GM19043 (cell line): ENCODE data around the gene SH3RF1.
A peak's percentile ranks its signal among the peaks of the same experiment; 100 is the strongest.
"Not testable (repeated sequence)": the region's sequence is repeated elsewhere in the genome, so short reads cannot be mapped to it uniquely, and the experiment has no call there.

Source experiments
- ATAC-seq: cut with Tn5 transposase; IDR thresholded peaks from one replicate; pipeline ENCODE4 v1.9.1; 2021; ENCODE audit warnings: low read depth; ENCODE audit not compliant: unreplicated experiment

SH3RF1 gene

DNA sequence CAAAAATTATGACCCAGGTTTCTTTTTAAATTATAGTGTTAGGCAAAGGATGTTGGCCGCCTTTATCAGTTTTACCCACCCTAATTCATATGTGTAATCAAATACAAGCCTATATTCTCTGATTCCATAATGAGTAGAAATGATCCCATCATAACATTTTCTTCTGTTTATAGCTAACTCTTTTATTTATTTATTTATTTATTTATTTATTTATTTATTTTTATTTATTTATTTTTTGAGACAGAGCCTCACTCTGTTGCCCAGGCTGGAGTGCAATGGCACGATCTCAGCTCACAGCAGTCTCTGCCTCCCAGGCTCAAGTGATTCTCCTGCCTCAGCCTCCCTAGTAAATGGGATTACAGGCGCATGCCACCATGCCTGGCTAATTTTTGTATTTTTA is 7.1 kb upstream of the SH3RF1 start:
- not testable (repeated sequence) for ATAC-seq

DNA sequence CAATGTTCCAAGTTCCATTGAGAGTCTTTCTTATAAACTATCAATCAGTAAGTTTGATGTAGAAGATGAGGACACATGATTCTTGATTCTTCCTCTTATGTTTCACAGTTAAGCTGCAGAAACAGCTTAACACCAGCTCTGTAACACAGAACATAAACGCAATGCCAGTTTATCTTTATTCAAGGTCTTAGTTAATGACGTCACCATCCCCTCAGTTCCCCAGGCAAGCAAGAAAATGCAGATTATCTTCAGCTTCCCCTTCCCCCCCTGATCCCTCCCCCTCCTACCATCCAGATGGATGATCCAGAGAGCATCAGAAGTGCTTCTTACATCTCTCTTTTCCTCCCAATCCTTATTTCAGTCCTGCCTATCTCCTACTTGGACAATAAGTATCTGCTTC is 4.4 kb upstream of the SH3RF1 start:
- ATAC-seq: no peak

DNA sequence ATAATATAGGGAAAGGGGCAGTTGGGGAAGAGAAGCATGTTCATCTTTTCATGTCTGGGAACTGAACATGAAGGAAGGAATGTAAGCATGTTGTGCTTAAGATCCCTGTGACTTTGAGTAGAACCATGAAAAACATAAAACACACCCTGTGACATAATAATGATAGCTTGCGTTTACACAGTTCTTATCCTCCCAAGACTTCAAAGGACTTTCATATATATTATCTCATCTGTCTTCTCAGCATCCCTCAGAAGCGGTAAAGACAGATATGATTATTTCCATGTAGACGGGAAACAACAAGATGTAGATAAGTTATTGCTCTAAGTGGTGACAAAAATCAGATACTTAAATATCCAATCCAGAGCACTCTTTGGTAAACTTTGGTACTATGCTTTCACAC is 3.3 kb upstream of the SH3RF1 start:
- ATAC-seq: no peak

DNA sequence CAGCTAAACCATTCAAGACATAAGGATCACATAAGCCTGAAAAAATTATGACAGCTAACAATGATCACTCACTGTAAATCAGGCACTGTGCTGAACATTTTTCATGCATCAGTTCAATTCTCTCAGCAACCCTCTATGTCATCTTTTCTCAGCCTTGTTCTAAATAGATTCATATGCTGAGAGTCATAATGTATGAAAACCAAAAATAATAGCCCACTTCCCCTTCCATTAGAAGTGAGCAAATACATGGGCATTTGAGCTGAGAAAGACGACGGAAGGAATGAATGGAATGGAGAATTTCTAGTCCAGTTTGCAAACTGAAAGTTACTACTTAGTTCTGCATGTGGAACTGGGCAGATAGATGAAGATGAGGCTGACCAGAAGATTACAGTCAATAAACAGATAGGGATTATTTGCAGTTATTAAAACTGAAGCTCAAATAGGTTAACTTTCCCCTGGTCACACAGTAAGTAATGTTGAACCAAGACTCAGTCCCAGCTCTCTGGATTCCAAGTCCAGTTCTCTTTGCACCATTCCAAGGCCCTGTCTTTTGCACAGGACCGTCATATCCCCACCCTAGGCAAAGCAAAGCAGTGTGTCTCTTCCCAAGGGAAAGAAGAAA is 1.6 kb upstream of the SH3RF1 start:
- ATAC-seq: peak; percentile 20

DNA sequence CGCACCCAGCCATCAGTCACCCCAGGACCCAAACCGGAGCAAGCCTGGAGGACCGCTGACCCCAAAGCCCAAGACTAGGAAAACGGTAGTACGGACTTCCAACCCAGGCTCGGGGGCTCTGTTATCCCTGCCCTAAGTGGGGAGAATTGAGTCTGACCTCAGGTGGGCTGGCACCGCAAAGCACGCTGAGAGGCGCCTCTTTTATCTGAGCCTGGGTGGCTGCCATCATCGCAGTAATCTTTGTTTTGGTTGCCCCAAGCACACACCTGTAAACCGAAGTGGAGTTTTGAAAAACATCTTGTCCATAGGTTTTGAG is 894 bp upstream of the SH3RF1 start:
- no peak for ATAC-seq

DNA sequence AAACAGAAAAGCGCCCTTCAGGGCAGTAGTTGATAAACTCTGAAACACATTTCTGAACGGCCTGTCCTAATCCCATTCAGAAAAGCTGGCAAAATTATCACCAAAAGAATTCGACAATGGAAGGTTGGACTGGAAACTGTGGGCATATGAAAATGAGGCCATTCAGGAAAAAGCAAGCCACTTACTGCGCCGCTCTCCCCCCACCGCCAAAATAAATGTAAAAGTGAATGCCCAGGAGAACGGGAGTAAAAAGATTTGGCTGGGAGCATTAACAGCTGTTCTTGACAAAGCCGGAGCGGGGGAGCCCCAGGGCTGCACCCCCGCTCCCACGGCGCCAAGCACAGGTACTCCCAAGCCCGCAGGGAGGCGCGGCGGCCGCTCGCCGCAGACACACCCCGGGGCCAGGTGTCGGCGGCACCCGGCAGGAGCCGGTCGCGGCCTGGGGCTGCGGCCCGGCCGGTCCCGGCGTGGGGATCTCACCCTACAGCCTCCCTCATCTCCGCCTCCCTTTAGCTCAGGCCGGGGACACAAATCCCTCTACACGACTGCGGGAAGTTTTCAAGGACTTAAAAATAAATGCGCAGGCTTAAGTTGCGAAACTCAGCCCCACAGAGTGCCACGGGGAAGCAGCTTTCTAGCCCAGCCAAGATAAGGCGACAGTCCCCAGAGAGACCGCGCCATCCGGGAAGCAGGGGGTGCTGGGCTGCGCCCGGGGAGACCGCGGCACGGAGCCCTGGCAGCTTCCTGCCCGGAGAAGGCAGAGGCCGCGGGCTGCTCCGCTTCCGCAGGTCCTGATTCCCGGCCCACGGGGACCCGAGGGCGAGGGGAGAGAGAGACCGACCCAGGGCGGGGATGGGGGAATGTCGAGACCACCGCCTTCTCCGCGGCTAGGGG is 593 bp downstream of the SH3RF1 start:
- ATAC-seq: peak; percentile 37

DNA sequence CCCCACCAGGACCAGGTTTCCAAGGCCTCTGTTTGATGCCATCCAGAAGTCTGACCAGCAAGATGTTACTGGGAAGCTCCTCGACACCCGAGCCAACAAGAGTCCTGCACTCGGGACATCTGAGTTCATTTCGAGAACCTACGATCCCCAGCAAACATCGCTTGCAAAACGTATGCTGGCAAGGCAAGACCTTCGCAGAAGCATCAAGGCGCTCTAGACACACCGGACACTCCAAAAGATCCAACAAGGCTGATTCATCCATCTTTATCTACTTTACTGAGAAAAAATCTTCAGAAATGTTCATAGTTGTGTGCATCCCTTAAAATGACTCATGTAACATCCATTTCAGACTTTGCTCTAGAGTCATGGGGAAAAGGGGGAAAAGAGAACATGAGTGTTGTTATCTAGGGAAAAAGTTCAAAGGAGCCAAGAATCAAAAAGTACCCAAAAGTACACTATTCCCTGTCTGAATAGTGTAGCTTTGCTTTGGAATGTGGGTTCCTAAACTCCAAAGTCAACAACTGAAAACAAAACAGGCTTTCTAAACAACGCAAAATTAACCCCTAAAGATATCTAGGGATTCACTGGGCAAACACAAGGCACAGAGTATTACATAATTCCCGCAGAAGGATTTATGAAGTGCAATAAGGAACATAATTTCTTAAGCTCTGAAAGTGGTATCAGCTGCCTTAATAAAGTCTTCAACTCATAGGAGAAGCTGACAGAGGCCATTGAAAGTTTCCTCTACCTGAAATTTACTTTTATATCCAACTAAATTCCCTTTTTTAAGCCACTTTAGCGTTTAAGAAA is 1.6 kb downstream of the SH3RF1 start:
- no peak for ATAC-seq

DNA sequence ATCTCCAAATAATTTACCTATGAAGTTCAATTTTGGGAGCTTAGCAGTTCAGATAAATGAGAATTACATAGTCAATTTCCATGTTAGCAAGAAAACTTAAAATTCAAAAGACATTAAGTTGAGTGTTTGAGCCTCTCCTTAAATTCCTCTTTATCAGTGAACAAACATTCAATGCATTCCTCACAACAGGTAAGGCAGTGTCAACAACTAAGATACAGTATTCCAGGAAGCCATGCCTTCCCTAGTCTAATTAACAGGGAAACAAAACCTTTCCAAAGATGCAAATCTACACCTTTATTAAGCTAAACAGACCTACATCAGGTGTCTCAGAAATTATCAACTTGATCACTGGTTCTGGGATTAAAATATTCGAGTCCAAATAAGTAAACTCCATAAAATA is 3.7 kb downstream of the SH3RF1 start:
- ATAC-seq: no peak

DNA sequence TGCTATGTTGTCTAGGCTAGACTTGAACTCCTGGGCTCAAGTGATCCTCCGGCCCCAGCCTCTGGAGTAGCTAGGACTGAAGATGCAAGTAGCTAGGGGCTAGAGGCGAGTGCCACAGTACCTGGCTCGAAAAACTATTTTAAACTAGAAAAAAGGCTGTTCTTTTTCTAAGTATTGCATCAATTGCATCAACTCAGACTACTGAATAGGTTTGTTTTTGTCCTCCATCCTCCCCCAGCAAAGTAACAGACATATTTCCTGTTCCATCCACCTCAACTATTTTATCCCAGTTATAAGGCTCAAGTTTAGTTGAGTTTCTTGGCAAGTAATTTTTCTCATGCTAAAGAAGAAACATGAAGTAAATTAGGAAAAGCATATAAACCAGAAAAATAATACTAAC is 4.1 kb downstream of the SH3RF1 start:
- no peak for ATAC-seq

DNA sequence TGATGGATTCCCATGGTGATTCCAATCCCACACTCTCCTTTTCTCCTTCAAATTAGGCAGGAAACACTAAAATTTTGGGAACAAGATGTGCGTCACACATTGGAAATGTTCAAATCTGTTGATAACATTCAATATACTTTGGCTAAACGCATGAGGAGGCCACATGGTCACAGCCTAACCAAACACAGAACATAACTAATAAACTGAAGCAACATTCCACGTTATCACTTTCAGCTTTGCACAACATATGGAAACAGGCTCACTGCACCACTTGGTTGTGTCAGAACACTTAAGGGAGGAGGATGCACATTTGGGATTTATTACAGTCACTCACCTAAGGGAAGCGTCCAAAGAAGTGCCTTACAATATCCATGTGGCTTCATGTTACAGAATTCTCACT is 4.7 kb downstream of the SH3RF1 start:
- no peak for ATAC-seq

DNA sequence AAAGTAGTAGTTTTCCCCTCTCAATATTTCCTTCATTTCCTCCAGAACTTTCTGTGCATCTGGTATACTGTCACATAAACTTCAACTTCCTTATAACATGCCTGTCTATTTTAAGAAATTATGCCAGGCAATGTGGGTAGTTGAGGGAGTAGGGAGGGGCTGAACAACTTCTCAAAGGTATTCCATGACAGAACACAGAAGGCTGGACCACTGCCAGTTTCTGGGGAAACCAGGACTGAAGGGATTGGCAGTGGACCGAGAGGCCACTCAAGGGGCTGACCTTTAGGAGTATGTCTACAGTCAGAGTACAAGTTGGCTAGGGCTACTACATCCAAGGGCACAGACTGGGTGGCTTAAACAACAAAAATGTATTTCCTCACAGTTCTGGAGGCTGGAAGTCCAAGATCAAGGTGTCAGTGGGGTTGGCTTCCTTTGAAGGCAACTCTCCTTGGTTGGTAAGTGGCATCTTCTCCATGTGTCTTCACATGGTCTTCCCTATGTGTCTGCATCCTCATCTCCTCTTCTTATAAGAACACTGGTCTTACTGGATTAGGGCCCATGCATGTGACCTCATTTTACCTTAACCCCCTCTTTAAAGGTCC is 6.9 kb downstream of the SH3RF1 start:
- no peak for ATAC-seq

DNA sequence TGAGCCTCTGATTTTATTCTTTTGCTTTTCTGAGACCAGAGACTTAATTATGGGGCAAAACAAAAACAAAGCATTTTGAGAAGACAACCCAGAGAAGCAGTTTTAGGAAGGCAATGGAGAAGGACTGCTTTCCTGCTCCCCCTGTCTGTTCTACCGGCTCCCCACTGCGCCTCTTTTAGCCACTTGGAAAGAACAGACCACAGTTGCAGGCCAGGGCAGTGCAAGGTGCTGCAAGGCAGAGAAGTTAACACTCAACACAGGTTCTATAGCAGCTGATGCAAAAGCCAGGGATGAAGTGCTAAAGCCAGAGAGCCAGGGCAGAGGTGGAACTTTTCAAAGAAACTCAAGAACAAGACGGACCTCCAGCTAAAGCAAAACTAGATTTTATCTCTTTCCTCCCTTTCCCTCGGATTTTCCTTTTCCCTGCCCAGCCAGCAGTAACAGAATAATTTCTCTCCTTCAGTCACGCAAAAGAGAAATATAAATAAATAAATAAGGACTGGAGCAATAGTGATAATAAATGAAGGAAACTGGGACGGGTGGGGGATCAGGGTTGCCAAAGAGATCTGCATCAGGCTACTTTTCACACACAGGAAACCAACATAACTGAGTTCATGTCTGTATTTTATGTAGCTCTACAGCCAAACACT is 10.4 kb downstream of the SH3RF1 start:
- no peak for ATAC-seq

DNA sequence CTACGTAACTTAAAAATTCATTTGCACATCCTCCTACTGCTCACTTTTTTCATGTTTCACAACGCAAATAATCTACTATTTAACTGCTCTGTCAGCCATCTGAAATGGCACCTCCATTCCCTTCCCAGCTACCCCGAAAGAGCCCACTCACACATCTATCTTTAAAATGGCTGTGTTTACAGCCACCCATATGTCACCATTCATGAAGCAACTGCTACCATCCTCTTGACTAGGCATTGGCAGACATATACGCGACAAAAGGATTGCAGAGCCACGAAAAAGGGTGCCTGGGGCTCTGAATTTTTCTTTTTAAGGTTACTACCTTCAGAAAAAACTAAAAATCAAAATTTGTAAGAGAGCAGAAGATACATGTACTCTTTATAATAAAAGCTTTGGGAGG is 11.5 kb downstream of the SH3RF1 start:
- no peak for ATAC-seq

DNA sequence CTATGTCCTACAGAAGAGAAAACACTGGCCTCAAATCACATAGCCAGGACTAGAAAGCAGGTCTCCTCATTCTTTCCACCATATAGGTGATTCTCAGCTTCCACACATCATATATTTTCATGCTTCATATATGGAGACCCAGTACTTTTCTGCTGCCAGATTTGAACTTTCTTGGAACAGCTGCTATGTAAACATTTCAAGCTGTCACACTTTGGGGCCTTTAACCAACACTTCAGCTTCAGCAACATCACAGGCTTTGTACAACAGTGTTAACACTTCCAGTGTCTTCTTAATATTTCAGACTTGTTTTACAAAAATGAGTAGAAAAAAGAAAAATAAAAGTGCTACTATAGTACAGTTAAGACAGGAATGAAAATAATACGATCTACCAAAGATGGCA is 12.6 kb downstream of the SH3RF1 start:
- ATAC-seq: no peak

DNA sequence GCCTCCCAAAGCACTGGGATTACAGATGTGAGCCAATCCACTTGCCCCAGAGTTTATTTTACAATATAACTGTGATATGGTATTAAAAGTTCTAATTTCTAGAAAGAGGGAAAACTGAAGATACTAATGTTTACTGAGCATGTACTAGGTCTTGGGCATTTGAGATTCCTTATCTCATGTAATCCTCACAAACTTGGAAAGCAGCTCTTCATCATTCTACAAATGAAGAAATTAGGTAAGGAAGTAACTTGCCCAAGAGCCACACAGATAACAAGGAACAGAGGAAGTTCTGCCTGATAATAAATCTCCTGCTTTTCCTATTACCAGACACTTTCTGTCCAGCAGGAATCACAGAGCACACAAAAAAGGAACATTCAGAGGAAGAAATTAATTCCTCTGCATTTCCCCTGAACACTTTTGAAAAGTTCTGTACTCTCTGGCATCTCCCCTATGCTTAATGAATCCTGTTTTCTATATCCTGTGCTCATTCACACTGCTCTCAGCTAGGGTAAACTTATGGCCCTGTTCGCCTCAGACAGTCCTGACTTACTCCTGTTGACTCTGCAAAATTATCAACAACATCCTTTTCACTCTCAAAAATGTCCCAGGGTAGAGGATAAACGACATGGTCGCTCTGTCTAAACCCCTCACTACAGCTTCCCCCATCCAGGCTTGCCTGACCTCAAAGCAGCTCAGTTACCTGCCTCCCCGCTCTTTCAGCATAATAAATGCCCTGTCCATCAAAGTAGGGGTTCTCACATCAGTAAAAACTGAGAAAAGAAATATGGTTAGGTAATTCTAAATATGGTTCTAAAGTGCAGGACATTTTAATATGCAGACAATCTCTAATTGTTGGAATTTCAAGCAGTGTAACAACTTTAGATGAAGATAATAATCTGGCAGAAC is 13.6 kb downstream of the SH3RF1 start:
- no peak for ATAC-seq

DNA sequence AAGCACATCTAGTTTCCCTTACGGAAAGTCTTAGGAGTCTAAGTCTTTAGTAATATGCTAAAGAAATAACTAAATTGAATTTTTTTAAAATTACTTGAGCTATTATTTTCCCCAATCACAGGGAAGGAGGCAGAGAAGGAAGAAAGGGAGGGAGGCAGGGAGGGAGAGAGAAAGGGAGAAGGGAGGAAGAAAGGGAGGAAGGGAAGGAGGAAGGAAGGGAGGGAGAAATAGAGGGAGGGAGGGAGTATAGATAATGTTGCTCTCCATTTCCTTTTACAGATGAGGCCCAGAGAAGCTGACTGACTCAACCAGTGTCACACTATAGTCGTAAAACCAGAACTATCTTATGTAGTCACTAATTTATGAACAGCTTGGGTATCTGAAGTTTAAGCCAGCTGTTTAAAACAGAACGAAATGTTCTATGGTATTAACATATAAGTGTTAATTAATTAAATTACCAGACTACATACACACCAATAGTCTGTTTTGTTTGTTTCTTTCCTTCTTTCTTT is 14.6 kb downstream of the SH3RF1 start:
- no peak for ATAC-seq

DNA sequence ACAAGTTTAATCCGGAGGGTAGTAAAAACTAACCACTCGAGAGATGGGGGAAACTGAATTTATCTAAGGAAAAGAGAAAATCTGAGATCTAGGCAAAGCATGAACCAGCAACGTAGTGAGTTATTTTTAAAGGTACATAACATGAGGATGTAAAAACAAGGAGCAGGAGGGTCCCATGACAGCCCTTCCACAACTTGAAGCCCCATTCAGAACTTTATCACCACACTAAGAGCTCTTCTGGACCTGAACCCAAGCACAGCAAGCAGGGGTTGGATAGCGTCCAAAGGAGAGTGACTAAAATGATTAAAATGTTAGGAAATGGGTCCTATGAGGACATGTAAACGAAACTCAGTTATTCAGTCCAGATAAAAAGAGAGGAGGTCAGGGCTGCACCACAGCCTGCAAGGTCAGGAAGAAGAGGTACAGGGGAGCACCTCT is 16.2 kb downstream of the SH3RF1 start:
- no peak for ATAC-seq

DNA sequence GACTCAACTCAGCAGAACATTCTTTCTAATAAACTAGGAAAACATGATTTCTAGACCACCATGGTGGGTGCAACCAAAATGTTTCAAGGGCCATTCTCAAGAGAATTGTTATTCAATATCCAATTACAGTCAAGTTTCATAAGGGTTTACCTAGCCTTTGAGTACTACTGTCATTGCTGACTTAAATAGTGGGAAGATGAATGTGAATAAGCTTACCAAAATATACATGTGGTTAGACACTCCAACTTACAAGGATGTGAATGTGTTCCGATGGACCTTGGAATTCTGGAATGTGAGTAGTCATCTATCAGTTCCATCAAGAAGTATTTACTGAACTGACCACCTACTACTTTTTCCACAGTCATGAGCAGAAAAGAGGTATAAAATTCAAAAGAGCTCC is 16.9 kb downstream of the SH3RF1 start:
- ATAC-seq: no peak

DNA sequence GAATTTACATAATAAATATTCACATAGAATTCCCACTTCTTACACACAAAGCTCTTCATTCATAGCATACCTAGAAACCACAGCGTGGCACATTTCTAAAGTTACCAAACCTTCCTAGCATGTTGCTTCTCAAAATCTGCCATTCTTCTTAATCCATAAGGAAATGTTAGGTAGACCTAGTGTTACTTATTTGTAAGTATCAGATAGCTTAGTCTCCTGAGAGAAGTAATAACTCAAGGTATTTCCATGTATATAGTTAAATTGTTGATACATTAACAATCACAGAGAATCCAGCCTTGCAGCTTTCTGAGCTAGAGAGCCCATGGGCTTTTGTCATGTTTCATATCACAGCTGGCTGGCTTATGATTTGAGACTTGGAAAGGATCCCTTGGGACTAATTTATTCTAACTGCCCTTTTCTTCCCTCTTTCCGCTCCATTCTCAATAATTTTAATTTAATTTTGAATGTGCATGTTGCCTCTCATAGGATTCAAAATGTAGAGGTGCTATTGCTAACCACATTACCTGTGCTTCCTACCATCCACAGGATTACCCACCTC is 17.6 kb downstream of the SH3RF1 start:
- no peak for ATAC-seq
